ENCODE results near the gene BTBD7.
A peak's percentile ranks its signal among the peaks of the same experiment; 100 is the strongest.

BTBD7 gene

GRCh38 chr14:93329965-93330608 is 2.7 kb downstream of the BTBD7 start:
- POLR2A ChIA-PET = no interaction called here
- WGBS (ENCODE audit: insufficient coverage) = 87% methylated on average over 4 of the region's 5 CpGs
- DNase-seq = no peak

GRCh38 chr14:93328546-93328945 is 4.3 kb downstream of the BTBD7 start:
- no peak for DNase-seq
- ChIA-PET POLR2A (no interaction called here), CTCF (no interaction called here)
- no peaks in the 10 kb centered on the region for H3K9me3 ChIP-seq (ENCODE audit: control extremely low read depth in 1 of 5, control insufficient read depth in 4 of 5, insufficient read depth in 2 of 5, low read depth in 1 of 5, low read length in 4 of 5)
- no peaks in the 10 kb centered on the region for H3K27me3 ChIP-seq (replicated peaks in 2 of 5; ENCODE audit: control insufficient read depth in 4 of 5, insufficient read depth in 5 of 5, low read length in 4 of 5)
- H3K27ac ChIP-seq (ENCODE audit: insufficient read depth in 1 of 2, low read depth in 1 of 2, low read length in 2 of 2, poor library complexity in 1 of 2, severe bottlenecking in 2 of 2) = no peak overlapping the region
- H3K4me1 ChIP-seq (ENCODE audit: control extremely low read depth in 1 of 4, control insufficient read depth in 4 of 4, insufficient read depth in 4 of 4, low read length in 3 of 4) = peaks cover 15 to 31% (median 20%) of the 10 kb centered on the region in 4 experiments
- WGBS (ENCODE audit: insufficient coverage) = 100% methylated on average over 2 of the region's 6 CpGs
- peaks cover 0 to 7% (median 2%) of the 10 kb centered on the region in 4 experiments for H3K36me3 ChIP-seq (ENCODE audit: control insufficient read depth in 4 of 4, insufficient read depth in 4 of 4, low read length in 3 of 4)
- no peak overlapping the region for H3K4me3 ChIP-seq (ENCODE audit: control insufficient read depth in 1 of 7, extremely low read depth in 1 of 7, insufficient read depth in 4 of 7, low read depth in 2 of 7, low read length in 6 of 7)

More at GRCh38 chr14:93329965-93330608, 2.7 kb downstream of the BTBD7 start:
- H3K4me1 ChIP-seq (ENCODE audit: control extremely low read depth in 1 of 4, control insufficient read depth in 4 of 4, insufficient read depth in 4 of 4, low read length in 3 of 4) = peaks cover 19 to 38% (median 24%) of the 10 kb centered on the region in 4 experiments
- peak overlapping the region in 1 of 2 experiments; percentile 16 for H3K27ac ChIP-seq (ENCODE audit: insufficient read depth in 1 of 2, low read depth in 1 of 2, low read length in 2 of 2, poor library complexity in 1 of 2, severe bottlenecking in 2 of 2)
- no peak overlapping the region for H3K4me3 ChIP-seq (ENCODE audit: control insufficient read depth in 1 of 7, extremely low read depth in 1 of 7, insufficient read depth in 4 of 7, low read depth in 2 of 7, low read length in 6 of 7)
- H3K9me3 ChIP-seq (ENCODE audit: control extremely low read depth in 1 of 5, control insufficient read depth in 4 of 5, insufficient read depth in 2 of 5, low read depth in 1 of 5, low read length in 4 of 5) = no peaks in the 10 kb centered on the region
- no peaks in the 10 kb centered on the region for H3K27me3 ChIP-seq (replicated peaks in 2 of 5; ENCODE audit: control insufficient read depth in 4 of 5, insufficient read depth in 5 of 5, low read length in 4 of 5)
- CTCF ChIA-PET = interaction anchor here (0.9 kb wide), 1 partner anchor 32 kb away, joined by 3 read pairs; no protein-coding TSS in a partner anchor
- H3K36me3 ChIP-seq (ENCODE audit: control insufficient read depth in 4 of 4, insufficient read depth in 4 of 4, low read length in 3 of 4) = no peaks in the 10 kb centered on the region

- no peak for DNase-seq
- ChIA-PET POLR2A (no interaction called here), CTCF (no interaction called here)
- 97% methylated on average over 5 of the region's 5 CpGs for WGBS (ENCODE audit: insufficient coverage)
- Histone ChIP-seq H3K9me3 (ENCODE audit: control extremely low read depth in 1 of 5, control insufficient read depth in 4 of 5, insufficient read depth in 2 of 5, low read depth in 1 of 5, low read length in 4 of 5) (no peaks in the 10 kb centered on the region), H3K4me1 (ENCODE audit: control extremely low read depth in 1 of 4, control insufficient read depth in 4 of 4, insufficient read depth in 4 of 4, low read length in 3 of 4) (peaks cover 7 to 18% (median 15%) of the 10 kb centered on the region in 4 experiments), H3K36me3 (ENCODE audit: control insufficient read depth in 4 of 4, insufficient read depth in 4 of 4, low read length in 3 of 4) (peaks cover 0 to 7% (median 2%) of the 10 kb centered on the region in 4 experiments), H3K4me3 (ENCODE audit: control insufficient read depth in 1 of 7, extremely low read depth in 1 of 7, insufficient read depth in 4 of 7, low read depth in 2 of 7, low read length in 6 of 7) (no peak overlapping the region), H3K27ac (ENCODE audit: insufficient read depth in 1 of 2, low read depth in 1 of 2, low read length in 2 of 2, poor library complexity in 1 of 2, severe bottlenecking in 2 of 2) (no peak overlapping the region), H3K27me3 (replicated peaks in 2 of 5; ENCODE audit: control insufficient read depth in 4 of 5, insufficient read depth in 5 of 5, low read length in 4 of 5) (no peaks in the 10 kb centered on the region)
Measured at GRCh38 chr14:93326196-93326595, 6.6 kb downstream of the BTBD7 start.

GRCh38 chr14:93323600-93324174 is 9.1 kb downstream of the BTBD7 start:
- ChIA-PET CTCF (interaction anchor here (1.4 kb wide), 1 partner anchor 13 kb away, joined by 3 read pairs; no protein-coding TSS in a partner anchor), POLR2A (no interaction called here)
- 89% methylated on average over 1 of the region's 4 CpGs for WGBS (ENCODE audit: insufficient coverage)
- H3K36me3 ChIP-seq (ENCODE audit: control insufficient read depth in 4 of 4, insufficient read depth in 4 of 4, low read length in 3 of 4) = peaks cover 0 to 7% (median 2%) of the 10 kb centered on the region in 4 experiments
- H3K4me1 ChIP-seq (ENCODE audit: control extremely low read depth in 1 of 4, control insufficient read depth in 4 of 4, insufficient read depth in 4 of 4, low read length in 3 of 4) = peaks cover 0 to 28% (median 12%) of the 10 kb centered on the region in 4 experiments
- DNase-seq = no peak
- no peaks in the 10 kb centered on the region for H3K27me3 ChIP-seq (replicated peaks in 2 of 5; ENCODE audit: control insufficient read depth in 4 of 5, insufficient read depth in 5 of 5, low read length in 4 of 5)
- no peak overlapping the region for H3K27ac ChIP-seq (ENCODE audit: insufficient read depth in 1 of 2, low read depth in 1 of 2, low read length in 2 of 2, poor library complexity in 1 of 2, severe bottlenecking in 2 of 2)
- no peak overlapping the region for H3K4me3 ChIP-seq (ENCODE audit: control insufficient read depth in 1 of 7, extremely low read depth in 1 of 7, insufficient read depth in 4 of 7, low read depth in 2 of 7, low read length in 6 of 7)
- no peaks in the 10 kb centered on the region for H3K9me3 ChIP-seq (ENCODE audit: control extremely low read depth in 1 of 5, control insufficient read depth in 4 of 5, insufficient read depth in 2 of 5, low read depth in 1 of 5, low read length in 4 of 5)

GRCh38 chr14:93322929-93323599 is 9.8 kb downstream of the BTBD7 start:
- CTCF ChIA-PET = interaction anchor here (1.4 kb wide), 1 partner anchor 13 kb away, joined by 3 read pairs; no protein-coding TSS in a partner anchor
- Histone ChIP-seq H3K27ac (ENCODE audit: insufficient read depth in 1 of 2, low read depth in 1 of 2, low read length in 2 of 2, poor library complexity in 1 of 2, severe bottlenecking in 2 of 2) (no peak overlapping the region), H3K27me3 (replicated peaks in 2 of 5; ENCODE audit: control insufficient read depth in 4 of 5, insufficient read depth in 5 of 5, low read length in 4 of 5) (no peaks in the 10 kb centered on the region), H3K36me3 (ENCODE audit: control insufficient read depth in 4 of 4, insufficient read depth in 4 of 4, low read length in 3 of 4) (peaks cover 0 to 7% (median 2%) of the 10 kb centered on the region in 4 experiments), H3K4me1 (ENCODE audit: control extremely low read depth in 1 of 4, control insufficient read depth in 4 of 4, insufficient read depth in 4 of 4, low read length in 3 of 4) (peaks cover 0 to 34% (median 17%) of the 10 kb centered on the region in 4 experiments), H3K4me3 (ENCODE audit: control insufficient read depth in 1 of 7, extremely low read depth in 1 of 7, insufficient read depth in 4 of 7, low read depth in 2 of 7, low read length in 6 of 7) (no peak overlapping the region), H3K9me3 (ENCODE audit: control extremely low read depth in 1 of 5, control insufficient read depth in 4 of 5, insufficient read depth in 2 of 5, low read depth in 1 of 5, low read length in 4 of 5) (no peaks in the 10 kb centered on the region)
- 100% methylated on average over 1 of the region's 5 CpGs for WGBS (ENCODE audit: insufficient coverage)
- DNase-seq = peak in 2 of 3 donors; percentile 24 to 44
- POLR2A ChIA-PET = no interaction called here

GRCh38 chr14:93320489-93320888 is 12.3 kb downstream of the BTBD7 start:
- POLR2A ChIA-PET = no interaction called here
- CTCF ChIA-PET = interaction anchor here (1.1 kb wide), 1 partner anchor 29 kb away, joined by 3 read pairs; no protein-coding TSS in a partner anchor

More at GRCh38 chr14:93320489-93320888, 12.3 kb downstream of the BTBD7 start:
- H3K9me3 ChIP-seq (ENCODE audit: control extremely low read depth in 1 of 5, control insufficient read depth in 4 of 5, insufficient read depth in 2 of 5, low read depth in 1 of 5, low read length in 4 of 5) = no peaks in the 10 kb centered on the region
- no peak overlapping the region for H3K4me3 ChIP-seq (ENCODE audit: control insufficient read depth in 1 of 7, extremely low read depth in 1 of 7, insufficient read depth in 4 of 7, low read depth in 2 of 7, low read length in 6 of 7)
- no peak overlapping the region for H3K27ac ChIP-seq (ENCODE audit: insufficient read depth in 1 of 2, low read depth in 1 of 2, low read length in 2 of 2, poor library complexity in 1 of 2, severe bottlenecking in 2 of 2)
- H3K4me1 ChIP-seq (ENCODE audit: control extremely low read depth in 1 of 4, control insufficient read depth in 4 of 4, insufficient read depth in 4 of 4, low read length in 3 of 4) = peaks cover 0 to 43% (median 25%) of the 10 kb centered on the region in 4 experiments
- H3K27me3 ChIP-seq (replicated peaks in 2 of 5; ENCODE audit: control insufficient read depth in 4 of 5, insufficient read depth in 5 of 5, low read length in 4 of 5) = no peaks in the 10 kb centered on the region
- peaks cover 0 to 7% (median 2%) of the 10 kb centered on the region in 4 experiments for H3K36me3 ChIP-seq (ENCODE audit: control insufficient read depth in 4 of 4, insufficient read depth in 4 of 4, low read length in 3 of 4)
- no peak for DNase-seq

All from common myeloid progenitor, CD34-positive (primary cell).